DOHH2 (cell line): ENCODE data around the gene LAMTOR3.

Experiments used
- EZH2phosphoT487 ChIP-seq: fragments of 200-600 bp; sonication (generic); IDR thresholded peaks from 2 replicates; pipeline ENCODE4 v1.6.1; 2017; ENCODE audit warnings: borderline replicate concordance, mild to moderate bottlenecking, antibody characterized with exemption, low read length, moderate library complexity, mixed read lengths
- TF ChIP-seq, protein P1 (sequence below): fragments of 200-600 bp; sonication (generic); IDR thresholded peaks from one replicate; pipeline ENCODE4 v1.5.1; 2014; ENCODE audit warnings: antibody characterized with exemption, mild to moderate bottlenecking, low read depth, low read length; ENCODE audit not compliant: poor library complexity, severe bottlenecking

DNA sequence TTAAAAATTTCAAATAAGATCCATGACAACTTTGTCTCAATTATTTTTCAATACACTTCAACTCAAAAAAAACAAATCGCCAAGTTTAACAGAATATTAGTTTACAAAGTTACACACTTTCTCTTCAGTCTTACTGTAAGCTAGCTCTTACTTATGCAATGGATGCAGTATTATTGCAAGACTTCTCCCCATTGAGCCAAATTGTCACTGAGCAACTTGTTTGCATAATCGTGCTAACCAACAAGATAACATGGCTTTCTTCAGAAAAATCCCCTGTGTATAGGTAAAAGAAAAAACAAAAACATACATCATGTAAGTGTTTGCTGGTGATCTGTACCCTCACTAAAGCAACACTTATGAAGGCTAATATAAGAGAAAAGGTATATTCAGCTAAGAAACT, 33.3 kb upstream of the LAMTOR3 start:
- TF ChIP-seq, protein P1, sequence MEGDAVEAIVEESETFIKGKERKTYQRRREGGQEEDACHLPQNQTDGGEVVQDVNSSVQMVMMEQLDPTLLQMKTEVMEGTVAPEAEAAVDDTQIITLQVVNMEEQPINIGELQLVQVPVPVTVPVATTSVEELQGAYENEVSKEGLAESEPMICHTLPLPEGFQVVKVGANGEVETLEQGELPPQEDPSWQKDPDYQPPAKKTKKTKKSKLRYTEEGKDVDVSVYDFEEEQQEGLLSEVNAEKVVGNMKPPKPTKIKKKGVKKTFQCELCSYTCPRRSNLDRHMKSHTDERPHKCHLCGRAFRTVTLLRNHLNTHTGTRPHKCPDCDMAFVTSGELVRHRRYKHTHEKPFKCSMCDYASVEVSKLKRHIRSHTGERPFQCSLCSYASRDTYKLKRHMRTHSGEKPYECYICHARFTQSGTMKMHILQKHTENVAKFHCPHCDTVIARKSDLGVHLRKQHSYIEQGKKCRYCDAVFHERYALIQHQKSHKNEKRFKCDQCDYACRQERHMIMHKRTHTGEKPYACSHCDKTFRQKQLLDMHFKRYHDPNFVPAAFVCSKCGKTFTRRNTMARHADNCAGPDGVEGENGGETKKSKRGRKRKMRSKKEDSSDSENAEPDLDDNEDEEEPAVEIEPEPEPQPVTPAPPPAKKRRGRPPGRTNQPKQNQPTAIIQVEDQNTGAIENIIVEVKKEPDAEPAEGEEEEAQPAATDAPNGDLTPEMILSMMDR, result no peak
- TF ChIP-seq EZH2phosphoT487, result no peak
